HEK293 (cell line): ENCODE results near the gene CASTOR2.

Experiments used
- ATF2 ChIP-seq: fragments of 450-650 bp; formaldehyde crosslinking; IDR thresholded peaks from 2 replicates; pipeline ENCODE4 v1.5.1; 2016; ENCODE audit warnings: missing biosample characterization, missing genetic modification characterization, low read depth
- CTCF ChIP-seq: fragments of 450-650 bp; formaldehyde crosslinking; IDR thresholded peaks from 2 replicates; pipeline ENCODE4 v1.5.1; 2016; ENCODE audit warnings: missing biosample characterization, missing genetic modification characterization
- REST ChIP-seq: fragments of 450-650 bp; formaldehyde crosslinking; IDR thresholded peaks from 2 replicates; pipeline ENCODE4 v1.5.1; 2016; ENCODE audit warnings: missing biosample characterization, missing genetic modification characterization
- SP2 ChIP-seq: fragments of 450-650 bp; formaldehyde crosslinking; IDR thresholded peaks from 2 replicates; pipeline ENCODE4 v1.5.1; 2016; ENCODE audit warnings: missing biosample characterization, missing genetic modification characterization
- TSHZ1 ChIP-seq: fragments of 450-650 bp; formaldehyde crosslinking; IDR thresholded peaks from 2 replicates; pipeline ENCODE4 v1.5.1; 2016; ENCODE audit warnings: missing biosample characterization, missing genetic modification characterization, borderline replicate concordance
- WT1 ChIP-seq: fragments of 450-650 bp; formaldehyde crosslinking; IDR thresholded peaks from 2 replicates; pipeline ENCODE4 v1.5.1; 2016; ENCODE audit warnings: missing biosample characterization, missing genetic modification characterization
- ZNF155 ChIP-seq: fragments of 450-650 bp; formaldehyde crosslinking; IDR thresholded peaks from 2 replicates; pipeline ENCODE4 v1.5.1; 2016; ENCODE audit warnings: missing biosample characterization, missing genetic modification characterization
- ZNF549 ChIP-seq: fragments of 450-650 bp; IDR thresholded peaks from 2 replicates; pipeline ENCODE4 v1.5.1; 2018; ENCODE audit warnings: missing biosample characterization, missing genetic modification characterization, mild to moderate bottlenecking, inconsistent platforms, moderate library complexity
- ZNF561 ChIP-seq: fragments of 450-650 bp; IDR thresholded peaks from 2 replicates; pipeline ENCODE4 v1.5.1; 2018; ENCODE audit warnings: missing biosample characterization, missing genetic modification characterization, borderline replicate concordance
- ZNF664 ChIP-seq: fragments of 450-650 bp; formaldehyde crosslinking; IDR thresholded peaks from 2 replicates; pipeline ENCODE4 v1.5.1; 2016; ENCODE audit warnings: missing biosample characterization, missing genetic modification characterization
- ZNF830 ChIP-seq: fragments of 450-650 bp; IDR thresholded peaks from 2 replicates; pipeline ENCODE4 v1.5.0; 2018; ENCODE audit warnings: missing biosample characterization, missing genetic modification characterization, low read depth, mild to moderate bottlenecking, moderate library complexity

- TF ChIP-seq WT1 (tag by site-specific recombination), result no peak
- TF ChIP-seq CTCF, result no peak
- TF ChIP-seq ZNF549, result no peak
- TF ChIP-seq REST, result no peak
- no peak for TF ChIP-seq ZNF664
- no peak for TF ChIP-seq ATF2 (tag by site-specific recombination)
- TF ChIP-seq SP2 (tag by site-specific recombination), result no peak
- TF ChIP-seq ZNF830 (tag by site-specific recombination), result no peak
- no peak for TF ChIP-seq ZNF561 (tag by site-specific recombination)
- TF ChIP-seq TSHZ1, result no peak
- no peak for TF ChIP-seq ZNF155
Measured at GRCh38 chr7:75049817-75050216, 85.3 kb downstream of the CASTOR2 start.
